ENCODE data around the gene RNF224. TPM values are rescaled to one million over a fixed set of nuclear protein-coding genes. Genes with fewer than 3 reads are reported as not detected.

Gene RNF224
- not detected in 2 replicates for total RNA-seq

DNA sequence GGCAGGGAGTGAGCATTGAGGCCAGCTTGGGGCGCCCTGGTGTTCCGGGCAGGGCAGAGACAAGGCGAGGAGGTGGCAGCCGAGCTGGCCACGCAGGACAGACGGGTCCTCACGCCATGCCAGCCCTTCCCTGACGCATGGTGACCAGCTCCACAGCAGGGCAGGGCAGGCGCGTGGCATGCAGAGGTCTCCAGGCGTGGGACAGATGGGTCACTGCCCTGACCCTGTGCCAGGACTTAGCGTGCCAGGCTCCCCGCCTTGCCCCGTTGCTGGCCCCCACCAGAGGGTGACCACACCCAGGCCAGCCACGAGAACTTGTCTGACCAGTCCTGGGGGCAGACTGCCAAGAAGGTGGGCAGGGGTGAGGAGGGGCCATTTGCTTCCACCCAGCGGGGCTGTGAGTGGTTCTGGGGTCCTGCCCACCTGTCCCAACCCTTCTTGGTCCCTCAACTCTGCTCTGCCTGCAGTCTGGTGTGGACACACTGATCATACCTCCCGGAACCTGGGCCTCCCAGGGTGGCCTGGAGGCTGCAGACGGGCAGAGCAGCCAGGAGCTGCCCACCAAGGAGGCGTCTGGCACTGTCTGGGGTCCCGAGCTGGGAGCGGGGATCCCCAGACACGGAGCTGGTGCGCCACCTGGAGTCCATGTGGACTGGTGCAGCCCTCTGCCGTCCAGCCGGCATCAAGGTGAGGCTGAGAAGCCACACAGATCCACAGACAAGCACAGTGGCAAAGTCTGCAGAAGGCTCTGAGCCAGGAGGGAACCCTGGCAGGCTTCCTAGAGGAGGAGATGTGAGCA, at the start of gene RNF224:
Gene RNF224 (plus strand): TSS at position 449 of the 799 bp plus-strand sequence. CDS start 834 bp downstream, outside the sequence.
- DNase-seq (ENCODE audit: extremely low read depth, low read depth, low spot score) = no peak

DNA sequence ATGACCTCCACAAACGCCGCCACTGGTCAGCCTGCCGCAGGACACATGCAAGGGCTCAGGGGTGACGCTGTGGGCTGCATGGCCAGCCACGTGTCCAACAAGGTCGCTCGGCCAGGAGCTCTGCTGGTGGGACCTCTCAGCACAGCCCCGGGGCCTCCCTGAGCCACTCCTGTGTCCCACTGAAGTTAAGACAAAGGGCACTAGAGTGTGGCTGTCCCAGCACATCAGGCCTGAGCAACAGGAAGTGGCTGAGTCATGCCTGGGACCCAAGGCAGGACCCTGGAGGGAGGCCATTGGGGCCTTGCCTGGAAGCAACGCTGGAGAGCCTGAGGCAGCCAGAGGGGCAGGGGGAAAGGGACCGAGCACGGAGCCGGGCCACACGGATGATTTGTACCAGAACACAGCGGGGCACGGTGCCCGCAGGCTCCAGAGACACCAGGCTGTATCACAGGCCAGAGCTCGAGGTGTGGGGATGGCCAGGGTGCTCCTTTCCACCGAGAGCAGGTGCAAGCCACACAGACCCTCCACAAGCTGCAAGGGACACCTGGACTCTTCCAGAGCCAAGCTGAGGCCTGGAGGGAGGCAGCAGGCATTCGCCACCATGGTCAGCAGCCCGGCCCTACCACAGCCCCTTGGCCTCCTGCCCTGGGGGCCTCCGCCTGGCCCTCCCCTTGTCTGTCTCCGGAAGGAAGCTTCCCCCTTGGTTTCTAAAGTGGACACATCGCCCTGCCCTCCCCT, 48.9 kb upstream of the RNF224 start:
- DNase-seq (ENCODE audit: extremely low read depth, low read depth, low spot score) = no peak

DNA sequence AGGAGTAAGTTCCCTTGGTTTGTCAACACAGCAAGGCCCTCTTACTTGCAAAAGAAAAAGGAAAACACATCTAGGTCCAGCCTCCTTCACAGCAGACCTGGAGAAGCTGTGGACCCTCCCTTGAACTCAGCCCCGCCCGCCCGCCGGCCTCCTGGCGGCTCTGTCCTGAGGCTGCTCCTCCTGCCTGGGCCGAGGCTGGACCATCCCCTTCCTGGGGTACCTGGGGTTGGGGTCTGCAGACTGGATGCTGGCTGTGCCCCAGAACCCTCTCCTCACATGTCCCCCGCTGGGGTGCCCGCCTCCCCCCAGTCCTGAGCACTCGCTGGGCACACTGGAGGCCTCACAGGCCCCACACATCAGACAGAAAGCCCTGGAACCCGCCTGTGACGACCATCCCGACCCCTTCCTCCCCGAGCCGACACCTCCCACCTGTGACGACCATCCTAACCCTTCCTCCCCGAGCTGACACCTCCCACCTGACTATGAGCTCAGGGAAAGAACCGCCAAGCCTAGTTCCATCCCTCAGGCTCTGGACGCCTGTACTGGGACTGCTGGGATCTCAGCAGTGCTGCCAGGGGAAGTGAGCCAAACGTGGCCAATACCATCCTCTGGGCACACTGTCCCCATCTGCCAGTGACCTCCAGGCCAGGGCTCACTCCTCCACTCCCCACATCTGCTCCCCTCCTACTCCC, 48.2 kb upstream of the RNF224 start:
- no peak for DNase-seq (ENCODE audit: extremely low read depth, low read depth, low spot score)

- no peak for DNase-seq (ENCODE audit: extremely low read depth, low read depth, low spot score)
Observed at GRCh38 chr9:137179761-137180160, 47.5 kb upstream of the RNF224 start.

GRCh38 chr9:137180491-137180890, 46.8 kb upstream of the RNF224 start:
- DNase-seq (ENCODE audit: extremely low read depth, low read depth, low spot score) = no peak

- no peak for DNase-seq (ENCODE audit: extremely low read depth, low read depth, low spot score)
Observed at GRCh38 chr9:137181680-137182079, 45.6 kb upstream of the RNF224 start.

DNA sequence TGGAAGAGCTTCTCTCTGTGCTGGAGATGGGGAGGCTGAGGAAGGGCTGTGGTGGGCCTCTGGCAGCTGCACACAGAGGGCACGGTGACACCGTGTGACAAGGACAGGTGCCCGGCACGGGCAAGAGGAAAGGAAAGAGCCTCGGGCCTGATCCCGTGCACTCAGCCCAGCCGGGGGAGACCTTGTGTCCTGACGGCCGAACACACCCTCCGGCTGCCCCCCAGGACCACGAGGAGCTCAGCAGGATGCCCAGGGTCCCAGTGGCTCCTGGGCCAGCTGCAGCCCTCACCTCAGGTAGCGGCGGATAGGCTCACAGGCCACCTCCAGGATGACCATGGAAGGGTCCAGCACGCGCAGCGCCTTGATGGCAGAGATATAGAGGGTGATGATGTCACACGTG, 44.5 kb upstream of the RNF224 start:
- DNase-seq (ENCODE audit: extremely low read depth, low read depth, low spot score) = no peak

DNA sequence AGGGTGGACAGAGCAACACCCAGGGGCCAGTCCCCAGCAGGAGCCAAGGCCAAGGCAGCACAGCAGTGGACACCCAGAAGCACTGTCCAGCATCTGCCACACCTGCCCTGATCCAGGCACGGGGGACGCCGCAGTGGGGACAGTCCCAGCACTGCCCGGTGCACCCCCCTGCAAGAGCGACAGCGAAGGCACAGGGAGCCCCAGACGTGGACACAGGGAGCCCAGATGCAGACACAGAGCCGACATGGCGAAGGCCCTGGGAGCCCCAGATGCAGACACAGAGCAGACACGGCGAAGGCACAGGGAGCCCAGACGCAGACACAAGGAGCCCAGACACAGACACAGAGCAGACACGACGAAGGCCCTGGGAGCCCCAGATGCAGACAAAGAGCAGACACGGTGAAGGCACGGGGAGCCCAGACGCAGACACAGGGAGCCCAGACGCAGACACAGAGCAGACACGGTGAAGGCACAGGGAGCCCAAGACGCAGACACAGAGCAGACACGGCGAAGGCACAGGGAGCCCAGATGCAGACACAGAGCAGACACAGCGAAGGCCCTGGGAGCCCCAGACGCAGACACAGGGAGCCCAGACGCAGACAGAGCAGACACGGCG, 43.2 kb upstream of the RNF224 start:
- no peak for DNase-seq (ENCODE audit: extremely low read depth, low read depth, low spot score)

DNA sequence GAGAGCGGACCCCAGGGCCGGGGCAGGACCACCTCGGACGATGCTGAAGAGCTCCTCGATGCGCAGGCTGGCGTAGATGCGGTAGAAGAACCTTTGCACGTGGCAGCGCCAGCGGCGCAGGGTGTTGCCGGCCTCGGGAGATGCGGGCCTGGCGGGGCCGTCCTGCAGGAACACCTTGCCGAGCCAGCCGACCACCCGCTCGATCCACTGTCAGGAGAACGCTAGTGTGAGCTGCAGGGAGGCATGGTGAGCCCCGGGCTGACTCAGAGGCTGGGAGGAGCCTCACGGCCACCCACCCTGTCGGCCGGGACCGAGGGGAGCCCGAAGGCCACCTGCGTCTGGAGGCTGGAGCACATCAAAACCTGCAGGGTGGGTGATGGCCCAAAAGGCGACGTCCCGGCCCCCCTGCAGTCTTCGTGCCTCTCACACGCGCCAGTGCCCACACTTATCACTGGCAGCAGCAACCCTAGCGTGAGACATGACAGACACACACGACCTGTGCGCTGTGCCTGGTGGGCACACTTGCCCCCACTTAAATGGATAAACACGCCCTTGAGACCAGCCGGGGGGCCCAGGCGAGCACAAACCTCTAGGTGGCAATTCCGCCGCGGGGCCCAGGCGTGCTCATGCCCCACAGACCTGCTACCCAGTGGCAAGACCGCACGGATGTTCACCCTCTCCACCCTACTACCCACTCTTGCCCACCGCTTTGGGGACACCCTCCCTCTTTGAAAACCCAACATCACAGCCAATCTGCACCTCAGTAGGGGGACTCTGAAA, 42.2 kb upstream of the RNF224 start:
- DNase-seq (ENCODE audit: extremely low read depth, low read depth, low spot score) = no peak

- no peak for DNase-seq (ENCODE audit: extremely low read depth, low read depth, low spot score)
Observed at GRCh38 chr9:137185921-137186320, 41.4 kb upstream of the RNF224 start.

DNA sequence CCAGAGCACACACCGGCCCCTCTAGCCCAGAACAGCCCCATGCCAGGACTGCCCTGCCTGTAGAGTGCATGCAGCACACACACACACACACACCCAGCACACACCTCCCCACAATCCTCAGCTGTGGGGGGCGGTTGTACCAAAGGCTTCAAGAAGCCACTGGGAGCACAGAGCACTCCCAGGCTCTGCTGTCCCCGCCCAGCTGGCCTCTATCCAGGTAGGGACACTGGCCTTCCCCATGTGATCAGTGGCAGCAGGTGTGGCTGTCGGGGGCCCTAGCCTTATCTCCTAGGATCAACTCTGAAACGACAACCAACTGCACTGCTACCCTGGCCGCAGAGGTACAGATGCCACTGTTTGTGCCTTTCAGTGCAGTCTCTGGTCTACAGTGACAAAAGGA, 40.9 kb upstream of the RNF224 start:
- no peak for DNase-seq (ENCODE audit: extremely low read depth, low read depth, low spot score)

DNA sequence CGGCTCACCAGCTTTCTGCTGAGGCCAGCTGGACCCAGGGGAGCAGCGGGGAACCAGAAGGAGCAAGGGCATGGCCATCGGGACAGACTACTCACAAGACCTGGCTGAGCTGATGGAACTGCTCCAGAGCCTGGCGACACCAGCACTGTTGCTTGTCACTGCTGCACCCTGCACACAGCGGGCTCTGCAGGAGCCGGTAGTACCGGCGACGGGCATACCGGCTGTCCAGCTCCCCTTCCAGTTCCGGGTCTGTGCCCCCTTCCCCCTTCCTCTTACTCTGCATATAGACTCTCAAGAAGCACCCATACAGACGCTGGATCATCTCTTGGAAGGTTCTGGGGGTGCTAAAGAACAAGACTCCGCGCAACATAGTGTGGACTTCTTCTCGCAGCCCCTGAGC, 39.9 kb upstream of the RNF224 start:
- DNase-seq (ENCODE audit: extremely low read depth, low read depth, low spot score) = no peak

- no peak for DNase-seq (ENCODE audit: extremely low read depth, low read depth, low spot score)
Observed at GRCh38 chr9:137188086-137188489, 39.2 kb upstream of the RNF224 start.

GRCh38 chr9:137188490-137189296, 38.6 kb upstream of the RNF224 start, which contains the start of the genes ANAPC2 and SSNA1:
ANAPC2 (minus strand) TSS chr9:137188560; CDS start chr9:137188532, 28 bp downstream.
SSNA1 (plus strand) TSS chr9:137188676; CDS start chr9:137188727, 51 bp downstream.
- DNase-seq (ENCODE audit: extremely low read depth, low read depth, low spot score) = peak; percentile 34

GRCh38 chr9:137189297-137190295, 37.7 kb upstream of the RNF224 start:
- DNase-seq (ENCODE audit: extremely low read depth, low read depth, low spot score) = no peak

GRCh38 chr9:137190315-137190856, 36.9 kb upstream of the RNF224 start:
- no peak for DNase-seq (ENCODE audit: extremely low read depth, low read depth, low spot score)

GRCh38 chr9:137191245-137191644, 36.1 kb upstream of the RNF224 start:
- no peak for DNase-seq (ENCODE audit: extremely low read depth, low read depth, low spot score)
